ENCODE results near the gene ATMIN.

The ATMIN gene

GRCh38 chr16:81073560-81074330, 38.1 kb downstream of the ATMIN start:
- DNase-seq: no peak

- peak; percentile 92 for DNase-seq
Measured at GRCh38 chr16:81076566-81077075, 41.0 kb downstream of the ATMIN start.

- DNase-seq: peak; percentile 92
Measured at GRCh38 chr16:81077076-81077940, 41.7 kb downstream of the ATMIN start, which contains the start of gene C16orf46. TSS of gene C16orf46 (minus strand) at chr16:81077238. CDS start at chr16:81063955, 13,283 bp downstream.

GRCh38 chr16:81080233-81080632, 44.6 kb downstream of the ATMIN start:
- no peak for DNase-seq

GRCh38 chr16:81081014-81081413, 45.4 kb downstream of the ATMIN start:
- DNase-seq: no peak

GRCh38 chr16:81088836-81089235, 53.2 kb downstream of the ATMIN start:
- DNase-seq: no peak

GRCh38 chr16:81094771-81095251, 59.2 kb downstream of the ATMIN start:
- DNase-seq: no peak

- no peak for DNase-seq
Measured at GRCh38 chr16:81095653-81095952, 60.0 kb downstream of the ATMIN start.

GRCh38 chr16:81095953-81096714, 60.5 kb downstream of the ATMIN start, which contains the start of gene GCSH:
TSS of gene GCSH (minus strand) at chr16:81096395. CDS start at chr16:81096278, 117 bp downstream.
- peak; percentile 97 for DNase-seq

GRCh38 chr16:81096715-81097208, 61.1 kb downstream of the ATMIN start:
- no peak for DNase-seq

Data from SHP77 treated with DMSO at 0.1 percent for 48 hours (cell line).